Ascending aorta (tissue), 2 donors: ENCODE data around the gene DDHD1. TPM values are rescaled to one million over a fixed set of nuclear protein-coding genes. Genes with fewer than 3 reads are reported as not detected.

ENCODE experiments used
- DNase-seq, 2 donors: peaks; one replicate each; pipeline ENCODE4 v3.0.0-alpha.2; 2019; ENCODE audit warnings: low spot score in 2 of 2
- H3K27ac ChIP-seq, 2 donors: fragments of 200-600 bp; sonication (generic); one replicate each; pipeline ENCODE4 v1.5.1; 2016 to 2017; ENCODE audit warnings: mild to moderate bottlenecking in 1 of 2
- H3K27me3 ChIP-seq: fragments of 200-600 bp; sonication (generic); one replicate; pipeline ENCODE4 v1.5.1; 2017
- H3K36me3 ChIP-seq, 2 donors: fragments of 200-600 bp; sonication (generic); one replicate each; pipeline ENCODE4 v1.5.1; 2016
- H3K4me1 ChIP-seq, 2 donors: fragments of 200-600 bp; sonication (generic); one replicate each; pipeline ENCODE4 v1.5.1; 2016 to 2017; ENCODE audit warnings: mild to moderate bottlenecking in 1 of 2
- H3K4me3 ChIP-seq, 2 donors: fragments of 200-600 bp; sonication (generic); one replicate each; pipeline ENCODE4 v1.5.1; 2016 to 2017; ENCODE audit warnings: mild to moderate bottlenecking in 1 of 2
- H3K9me3 ChIP-seq, 2 donors: fragments of 200-600 bp; sonication (generic); one replicate each; pipeline ENCODE4 v1.5.1; 2016
- intact Hi-C: fragments of 100-400 bp; cut with DNase I; formaldehyde crosslinking; loops from one replicate; pipeline ENCODE4 v1.15.1; 2023
- total RNA-seq: library from RNA; depleted of rRNA; stranded (reverse); fragments of >200 nt; gene quantifications from one replicate; pipeline ENCODE4 v1.1.0, GENCODE V29; 2016
- TF ChIP-seq, protein P1 (sequence below), 3 experiments: fragments of 200-600 bp in 2 of 3; fragments of 450-650 bp in 1 of 3; sonication (generic) in 2 of 3; IDR thresholded peaks; one replicate each; pipeline ENCODE4 v1.5.1; 2016 to 2019; ENCODE audit warnings: antibody characterized with exemption in 3 of 3, mild to moderate bottlenecking in 1 of 3, moderate library complexity in 1 of 3

Gene DDHD1
- total RNA-seq: 21.3 TPM

DNA sequence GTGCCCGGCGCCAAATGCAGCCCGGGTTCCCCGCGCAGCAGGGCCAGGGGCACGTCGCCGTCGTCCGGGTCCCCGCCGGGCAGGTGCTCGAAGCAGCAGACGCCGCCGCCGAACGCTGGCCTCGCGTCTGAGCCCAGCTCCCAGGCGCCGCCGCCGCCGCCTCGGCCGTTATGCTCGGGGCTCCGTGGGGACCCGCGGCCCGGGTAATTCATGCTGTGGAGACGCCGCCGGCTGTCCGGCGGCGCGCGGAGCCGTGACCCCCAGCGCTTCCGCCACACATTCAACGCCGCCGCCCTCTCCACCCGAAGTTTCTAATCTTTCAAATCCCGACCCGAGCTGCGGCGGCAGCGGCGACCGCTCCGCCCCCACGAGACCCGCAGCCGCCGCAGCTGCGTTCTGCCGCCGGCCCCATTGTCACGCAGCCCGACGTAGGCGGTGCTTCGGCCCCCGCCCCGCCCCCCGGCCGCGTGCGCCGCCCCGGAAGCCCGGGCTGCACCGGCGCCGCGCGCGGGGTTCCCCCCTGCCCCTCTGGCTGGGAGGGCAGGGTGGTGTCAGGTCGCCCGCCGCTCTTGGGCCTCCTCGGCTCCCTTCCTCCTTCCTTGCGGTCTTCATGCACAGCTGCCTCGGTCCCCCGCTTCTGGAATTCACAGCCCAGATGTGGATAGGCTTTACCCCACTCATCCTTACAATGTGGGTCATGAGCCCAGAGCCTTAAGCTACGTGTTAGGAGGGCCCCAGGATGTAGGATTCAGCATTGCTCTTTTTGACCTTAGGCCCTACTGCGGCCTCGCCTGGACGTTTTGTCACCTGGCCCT lies at the start of gene DDHD1:
Gene DDHD1 (minus strand): TSS at position 437 of the 815 bp plus-strand sequence. CDS start 225 bp downstream, at position 212.
- Histone ChIP-seq H3K4me1 (peaks cover 0 to 11% of the 10 kb centered on the region in 2 donors), H3K4me3 (peak within 1 kb of the TSS; percentile 71 to 96), H3K27me3 (no peaks in the 10 kb centered on the region), H3K36me3 (no peaks in the 10 kb centered on the region), H3K27ac (peak within 1 kb of the TSS; percentile 87 to 96), H3K9me3 (no peaks in the 10 kb centered on the region)
- intact Hi-C loops: loop anchor here (2.0 to 10.0 kb wide), 4 partner anchors 201 to 600 kb away; partner anchors contain the start of genes FERMT2, GNPNAT1, GPR137C and PSMC6
- peak; percentile 27 to 87 for DNase-seq
- TF ChIP-seq, protein P1, sequence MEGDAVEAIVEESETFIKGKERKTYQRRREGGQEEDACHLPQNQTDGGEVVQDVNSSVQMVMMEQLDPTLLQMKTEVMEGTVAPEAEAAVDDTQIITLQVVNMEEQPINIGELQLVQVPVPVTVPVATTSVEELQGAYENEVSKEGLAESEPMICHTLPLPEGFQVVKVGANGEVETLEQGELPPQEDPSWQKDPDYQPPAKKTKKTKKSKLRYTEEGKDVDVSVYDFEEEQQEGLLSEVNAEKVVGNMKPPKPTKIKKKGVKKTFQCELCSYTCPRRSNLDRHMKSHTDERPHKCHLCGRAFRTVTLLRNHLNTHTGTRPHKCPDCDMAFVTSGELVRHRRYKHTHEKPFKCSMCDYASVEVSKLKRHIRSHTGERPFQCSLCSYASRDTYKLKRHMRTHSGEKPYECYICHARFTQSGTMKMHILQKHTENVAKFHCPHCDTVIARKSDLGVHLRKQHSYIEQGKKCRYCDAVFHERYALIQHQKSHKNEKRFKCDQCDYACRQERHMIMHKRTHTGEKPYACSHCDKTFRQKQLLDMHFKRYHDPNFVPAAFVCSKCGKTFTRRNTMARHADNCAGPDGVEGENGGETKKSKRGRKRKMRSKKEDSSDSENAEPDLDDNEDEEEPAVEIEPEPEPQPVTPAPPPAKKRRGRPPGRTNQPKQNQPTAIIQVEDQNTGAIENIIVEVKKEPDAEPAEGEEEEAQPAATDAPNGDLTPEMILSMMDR (IDR thresholded peaks at IDR 0.05): no peak

DNA sequence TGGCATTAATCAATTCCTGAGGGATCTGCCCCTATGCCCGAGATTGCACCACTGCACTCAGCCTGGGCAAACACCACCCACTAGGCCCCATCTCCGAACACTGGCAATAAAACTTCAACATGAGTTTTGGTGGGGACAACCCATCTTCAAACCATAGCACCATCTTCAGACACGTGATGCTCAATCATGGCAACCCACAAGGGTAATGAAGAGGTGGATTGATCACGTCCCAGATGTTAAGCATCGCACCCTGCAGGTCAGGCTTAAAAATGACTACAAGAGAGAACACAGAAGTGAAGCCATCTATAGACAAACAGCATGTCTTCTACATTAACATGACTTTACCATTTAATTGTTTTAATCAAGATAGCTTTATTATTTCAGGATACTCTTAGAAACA lies 42.8 kb upstream of the DDHD1 start:
- Histone ChIP-seq H3K27ac (no peak overlapping the region), H3K27me3 (no peaks in the 10 kb centered on the region), H3K4me1 (no peaks in the 10 kb centered on the region), H3K36me3 (no peaks in the 10 kb centered on the region), H3K4me3 (no peak overlapping the region), H3K9me3 (no peaks in the 10 kb centered on the region)
- TF ChIP-seq, protein P1 (IDR thresholded peaks at IDR 0.05): no peak
- intact Hi-C loops: no loop called here
- no peak for DNase-seq

DNA sequence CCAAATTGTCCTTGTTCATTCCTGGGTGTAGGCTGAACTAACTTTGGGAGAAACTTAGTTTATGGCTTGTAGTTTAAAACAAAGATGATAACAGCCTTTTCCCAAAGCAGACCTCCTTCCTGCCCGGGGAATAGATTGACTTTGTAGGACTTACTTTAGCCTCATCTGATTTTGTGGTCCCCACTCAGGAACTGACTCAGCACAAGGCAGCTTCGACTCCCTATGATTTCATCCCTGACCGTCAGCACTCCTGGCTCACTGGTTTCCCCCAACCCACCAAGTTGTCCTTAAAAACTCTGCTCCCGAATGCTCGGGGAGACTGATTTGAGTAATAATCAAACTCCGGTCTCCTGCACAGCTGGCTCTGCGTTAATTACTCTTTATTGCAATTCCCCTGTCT lies 40.1 kb upstream of the DDHD1 start:
- Histone ChIP-seq H3K27ac (no peak overlapping the region), H3K9me3 (no peaks in the 10 kb centered on the region), H3K4me3 (no peak overlapping the region), H3K27me3 (no peaks in the 10 kb centered on the region), H3K4me1 (no peaks in the 10 kb centered on the region), H3K36me3 (no peaks in the 10 kb centered on the region)
- TF ChIP-seq, protein P1 (IDR thresholded peaks at IDR 0.05): no peak
- DNase-seq: no peak
- intact Hi-C loops: no loop called here

DNA sequence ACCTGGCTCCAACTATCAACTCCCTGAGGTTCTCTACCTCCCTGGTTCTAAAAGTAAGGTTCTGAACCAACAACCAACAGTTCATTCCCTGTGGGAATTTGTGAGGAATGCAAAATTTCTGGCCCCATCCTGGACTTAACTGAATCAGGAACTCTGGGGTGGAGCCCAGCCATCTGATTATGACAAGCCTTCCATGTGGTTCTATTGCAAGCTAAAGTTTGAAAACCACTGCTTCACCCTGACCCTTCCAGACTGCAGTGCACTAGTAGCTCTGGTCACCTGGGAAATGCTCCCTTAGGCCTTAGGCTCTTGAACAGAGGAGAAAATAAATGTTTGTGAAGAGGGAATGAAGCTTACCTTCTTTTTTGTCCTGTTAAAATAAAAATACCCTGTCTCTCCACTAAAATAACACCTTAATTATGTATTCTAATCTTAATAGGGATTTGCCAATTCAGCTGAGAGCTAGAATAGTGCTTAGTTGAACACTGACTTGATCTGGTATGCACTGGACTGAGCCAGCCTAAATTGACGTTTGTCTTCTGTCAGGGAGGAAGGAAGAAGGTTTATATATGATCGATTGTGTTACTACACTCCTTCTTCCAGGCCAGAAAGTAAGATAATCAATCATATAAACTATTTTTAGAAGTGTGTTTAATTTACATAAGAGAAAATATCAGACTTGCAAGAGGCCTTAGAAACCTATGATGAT lies 39.1 kb upstream of the DDHD1 start:
- no peak for DNase-seq
- Histone ChIP-seq H3K27ac (no peak overlapping the region), H3K36me3 (no peaks in the 10 kb centered on the region), H3K4me1 (no peaks in the 10 kb centered on the region), H3K9me3 (no peaks in the 10 kb centered on the region), H3K4me3 (no peak overlapping the region), H3K27me3 (no peaks in the 10 kb centered on the region)
- intact Hi-C loops: no loop called here
- TF ChIP-seq, protein P1 (IDR thresholded peaks at IDR 0.05): no peak

DNA sequence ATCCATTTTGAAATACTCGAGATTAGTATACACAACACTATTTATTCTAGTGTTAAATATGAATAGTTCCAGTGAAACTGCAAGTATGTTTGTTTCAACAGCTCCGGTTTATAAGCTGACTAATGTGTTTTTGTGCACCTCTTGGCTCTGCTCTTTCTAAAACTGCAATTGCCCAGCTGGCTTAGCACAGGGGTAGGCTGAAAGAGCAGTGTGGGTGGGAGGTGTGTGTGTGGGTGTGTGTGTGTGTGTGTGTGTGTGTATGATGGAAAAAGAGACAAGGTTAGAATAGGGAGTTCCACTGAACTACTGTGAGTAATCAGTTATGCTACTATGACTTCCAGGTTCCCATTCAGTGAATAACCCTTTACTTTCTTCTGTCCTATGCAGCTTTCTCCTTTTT lies 37.8 kb upstream of the DDHD1 start:
- H3K36me3 ChIP-seq: no peaks in the 10 kb centered on the region
- no peaks in the 10 kb centered on the region for H3K9me3 ChIP-seq
- H3K4me3 ChIP-seq: no peak overlapping the region
- no peak overlapping the region for H3K27ac ChIP-seq
- TF ChIP-seq, protein P1 (IDR thresholded peaks at IDR 0.05): no peak
- no peaks in the 10 kb centered on the region for H3K27me3 ChIP-seq
- intact Hi-C loops: no loop called here
- H3K4me1 ChIP-seq: no peaks in the 10 kb centered on the region
- DNase-seq: no peak
